GM12891 (cell line): ENCODE results near the gene MBOAT2.
"Not testable (repeated sequence)": the region's sequence is repeated elsewhere in the genome, so short reads cannot be mapped to it uniquely, and the experiment has no call there.

Source experiments
- DNase-seq: peaks from one replicate; pipeline ENCODE4 v3.0.0; 2011; ENCODE audit warnings: low spot score; ENCODE audit not compliant: insufficient read length
- FAIRE-seq: peaks from 2 replicates; lab custom pipeline; 2011; peaks lifted over from hg19 to GRCh38; lab: Jason Lieb, UNC
- PAX5 ChIP-seq: IDR thresholded peaks from 2 replicates; pipeline ENCODE4 v1.6.1; 2011; ENCODE audit warnings: low read length, moderate library complexity, mild to moderate bottlenecking; ENCODE audit not compliant: insufficient read depth, severe bottlenecking
- POLR2A ChIP-seq: IDR thresholded peaks from 2 replicates; pipeline ENCODE4 v1.6.1; 2011; ENCODE audit warnings: low read depth, low read length, control low read depth
- POLR2AphosphoS5 ChIP-seq: IDR thresholded peaks from 2 replicates; pipeline ENCODE4 v1.6.1; 2011; ENCODE audit warnings: low read depth, low read length, control low read depth
- POU2F2 ChIP-seq: IDR thresholded peaks from 2 replicates; pipeline ENCODE4 v1.6.1; 2011; ENCODE audit warnings: low read depth, mild to moderate bottlenecking, control low read depth, low read length, moderate library complexity
- SPI1 ChIP-seq: IDR thresholded peaks from 2 replicates; pipeline ENCODE4 v1.6.1; 2011; ENCODE audit warnings: low read depth, low read length, control low read depth
- TAF1 ChIP-seq: IDR thresholded peaks from 2 replicates; pipeline ENCODE4 v1.6.1; 2011; ENCODE audit warnings: low read depth, low read length, control low read depth

MBOAT2 gene

DNA sequence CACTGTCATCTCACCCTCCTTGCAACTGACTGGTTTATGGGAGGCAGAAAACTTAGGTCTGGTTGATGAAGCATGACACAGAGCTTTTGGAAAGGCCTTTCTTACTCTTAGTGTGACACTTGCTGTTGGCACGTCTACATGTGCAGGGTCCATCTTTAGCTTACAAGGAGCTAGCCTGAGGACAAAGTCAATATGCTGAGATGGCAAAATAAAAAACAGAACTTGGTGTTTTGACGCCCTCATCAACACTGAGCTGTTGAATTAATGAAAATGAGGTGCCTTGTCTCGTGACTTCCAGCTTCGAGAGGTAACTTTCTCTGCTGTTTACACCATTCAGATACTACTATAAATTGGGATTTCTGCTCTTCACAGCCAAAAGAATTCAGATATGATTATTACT is 87.5 kb downstream of the MBOAT2 start:
- TF ChIP-seq TAF1 (no peak), POU2F2 (no peak)
- DNase-seq (no peak), FAIRE-seq (no peak)

DNA sequence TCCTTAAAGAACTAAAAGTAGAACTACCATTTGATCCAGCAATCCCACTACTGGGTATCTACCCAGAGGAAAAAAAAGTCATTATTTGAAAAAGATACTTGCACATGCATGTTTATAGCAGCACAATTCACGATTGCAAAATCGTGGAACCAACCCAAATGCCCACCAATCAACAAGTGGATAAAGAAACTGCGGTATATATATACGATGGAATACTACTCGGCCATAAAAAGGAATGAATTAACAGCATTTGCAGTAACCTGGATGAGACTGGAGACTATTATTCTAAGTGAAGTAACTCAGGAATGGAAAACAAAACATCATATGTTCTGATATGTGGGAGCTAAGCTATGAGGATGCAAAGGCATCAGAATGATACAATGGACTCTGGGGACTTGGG is 89.7 kb downstream of the MBOAT2 start:
- DNase-seq, FAIRE-seq: not testable (repeated sequence)

DNA sequence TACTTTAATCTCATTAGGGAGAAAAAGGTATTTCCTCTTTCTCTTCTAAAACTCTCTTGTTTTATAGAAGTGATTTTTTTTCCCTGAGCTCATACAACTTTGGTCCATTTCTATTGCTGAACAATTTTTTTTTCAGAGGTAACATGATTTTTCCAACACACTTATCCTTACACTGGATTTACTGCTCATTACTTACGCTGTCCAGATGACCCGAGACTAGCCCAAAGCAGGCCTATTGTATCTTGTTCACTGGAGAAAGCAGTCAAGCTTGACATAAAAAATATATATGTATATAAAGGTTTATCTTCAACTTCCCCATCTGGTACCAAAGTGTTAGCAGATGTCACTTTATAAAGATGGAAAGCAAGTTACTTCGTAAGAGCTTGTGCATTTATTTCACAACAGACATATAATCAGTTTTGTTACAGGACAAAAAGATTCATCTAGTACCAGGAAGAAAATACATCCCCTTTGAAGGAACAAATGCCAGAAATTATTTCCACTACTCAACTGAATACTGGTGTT is 95.7 kb downstream of the MBOAT2 start:
- no peak for FAIRE-seq
- no peak for DNase-seq
- TF ChIP-seq POLR2A: no peak
- no peak for TF ChIP-seq TAF1
- TF ChIP-seq POU2F2: no peak
- no peak for TF ChIP-seq POLR2AphosphoS5
- no peak for TF ChIP-seq SPI1
- no peak for TF ChIP-seq PAX5

DNA sequence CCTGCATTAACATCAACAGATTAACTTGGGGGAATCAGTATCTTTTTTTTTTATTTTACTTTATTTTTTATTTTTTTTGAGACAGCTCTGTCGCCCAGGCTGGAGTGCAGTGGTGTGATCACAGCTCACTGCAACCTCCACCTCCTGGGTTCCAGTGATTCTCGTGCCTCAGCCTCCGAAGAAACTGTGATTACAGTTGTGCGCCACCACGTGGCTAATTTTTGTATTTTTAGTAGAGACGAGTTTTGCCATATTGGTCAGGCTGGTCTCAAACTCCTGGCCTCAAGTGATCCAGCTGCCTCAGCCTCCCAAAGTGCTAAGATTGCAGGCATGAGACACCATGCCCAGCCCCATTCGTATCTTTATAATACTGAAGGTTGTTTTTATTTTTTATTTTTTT is 99.6 kb downstream of the MBOAT2 start:
- not testable (repeated sequence) for DNase-seq, FAIRE-seq

DNA sequence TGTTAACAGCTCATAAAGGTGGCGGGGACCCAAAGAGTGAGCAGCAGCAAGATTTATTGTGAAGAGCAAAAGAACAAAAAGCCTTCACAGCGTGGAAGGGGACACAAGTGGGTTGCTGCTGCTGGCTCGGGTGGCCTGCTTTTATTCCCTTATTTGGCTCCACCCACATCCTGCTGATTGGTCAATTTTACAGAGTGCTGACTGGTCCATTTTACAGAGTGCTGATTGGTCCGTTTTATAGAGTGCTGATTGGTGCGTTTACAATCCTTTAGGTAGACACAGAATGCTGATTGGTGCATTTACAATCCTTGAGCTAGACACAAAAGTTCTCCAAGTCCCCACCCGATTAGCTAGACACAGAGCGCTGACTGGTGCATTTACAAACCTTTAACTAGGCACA is 100.7 kb downstream of the MBOAT2 start:
- FAIRE-seq, DNase-seq: not testable (repeated sequence)

DNA sequence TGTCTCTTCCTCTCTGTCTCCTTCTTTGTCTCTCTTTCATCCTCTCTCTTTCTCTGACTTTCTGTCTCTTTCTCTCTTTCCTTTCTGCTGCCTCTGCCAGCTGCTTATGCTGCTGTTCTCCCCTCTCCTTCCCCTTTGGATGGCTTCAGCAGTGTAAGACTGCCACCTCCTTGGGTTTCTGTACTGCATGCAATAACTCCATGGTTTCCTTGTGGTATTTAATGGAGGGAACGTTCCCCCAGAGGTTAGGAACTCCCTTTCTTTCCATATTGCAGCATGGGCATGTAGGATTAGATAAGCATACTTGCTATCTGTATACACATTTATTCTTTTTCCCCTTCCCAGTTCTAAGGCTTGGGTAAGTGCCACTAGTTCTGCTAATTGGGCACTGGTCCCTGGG is 106.3 kb downstream of the MBOAT2 start:
- DNase-seq, FAIRE-seq: not testable (repeated sequence)

DNA sequence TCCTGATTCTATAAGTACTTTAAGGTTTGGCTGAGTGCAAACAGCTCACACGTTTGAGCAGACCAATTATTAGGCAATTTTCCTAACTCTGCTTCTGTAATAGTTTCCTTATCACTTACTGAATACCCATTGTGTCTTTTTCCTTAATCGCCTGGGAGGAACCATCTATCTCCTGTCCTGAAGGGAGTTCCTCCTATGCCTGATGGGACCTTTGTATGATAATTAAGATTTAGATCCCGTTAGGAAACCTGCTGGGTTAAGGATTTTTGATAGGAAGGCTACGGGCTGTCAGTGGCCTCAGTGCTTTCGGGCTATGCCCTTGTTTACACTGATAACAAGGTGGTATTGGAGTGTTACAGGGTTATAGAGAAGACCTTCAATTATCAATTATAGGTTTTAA is 106.8 kb downstream of the MBOAT2 start:
- not testable (repeated sequence) for DNase-seq, FAIRE-seq

DNA sequence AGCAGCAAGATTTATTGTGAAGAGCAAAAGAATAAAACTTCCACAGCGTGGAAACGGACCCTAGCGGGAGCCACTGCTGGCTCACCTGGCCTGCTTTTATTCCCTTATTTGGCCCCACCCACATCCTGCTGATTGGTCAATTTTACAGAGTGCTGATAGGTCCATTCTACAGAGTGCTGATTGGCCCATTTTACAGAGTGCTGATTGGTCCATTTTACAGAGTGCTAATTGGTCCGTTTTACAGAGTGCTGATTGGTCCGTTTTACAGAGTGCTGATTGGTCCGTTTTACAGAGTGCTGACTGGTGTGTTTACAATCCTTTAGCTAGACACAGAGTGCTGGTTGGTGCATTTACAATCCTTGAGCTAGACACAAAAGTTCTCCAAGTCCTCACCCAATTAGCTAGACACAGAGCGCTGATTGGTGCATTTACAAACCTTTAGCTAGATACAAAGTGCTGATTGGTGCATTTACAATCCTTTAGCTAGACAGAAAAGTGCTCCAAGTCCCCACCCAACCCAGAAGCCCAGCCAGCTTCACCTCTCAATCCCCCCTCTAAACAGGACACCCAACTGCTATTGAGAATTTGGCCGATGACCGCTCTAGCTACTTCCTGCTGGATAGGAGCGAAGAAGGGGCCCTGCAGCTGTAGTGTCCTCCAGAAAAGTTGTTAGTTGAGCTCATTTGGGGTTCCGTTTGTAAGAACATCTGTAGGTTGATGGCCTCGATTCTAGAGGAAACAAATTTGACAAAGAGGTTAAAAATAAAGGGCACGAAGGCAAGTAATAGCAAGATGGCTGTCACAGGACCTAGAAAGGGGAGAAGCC is 108.2 kb downstream of the MBOAT2 start:
- DNase-seq, FAIRE-seq: not testable (repeated sequence)

DNA sequence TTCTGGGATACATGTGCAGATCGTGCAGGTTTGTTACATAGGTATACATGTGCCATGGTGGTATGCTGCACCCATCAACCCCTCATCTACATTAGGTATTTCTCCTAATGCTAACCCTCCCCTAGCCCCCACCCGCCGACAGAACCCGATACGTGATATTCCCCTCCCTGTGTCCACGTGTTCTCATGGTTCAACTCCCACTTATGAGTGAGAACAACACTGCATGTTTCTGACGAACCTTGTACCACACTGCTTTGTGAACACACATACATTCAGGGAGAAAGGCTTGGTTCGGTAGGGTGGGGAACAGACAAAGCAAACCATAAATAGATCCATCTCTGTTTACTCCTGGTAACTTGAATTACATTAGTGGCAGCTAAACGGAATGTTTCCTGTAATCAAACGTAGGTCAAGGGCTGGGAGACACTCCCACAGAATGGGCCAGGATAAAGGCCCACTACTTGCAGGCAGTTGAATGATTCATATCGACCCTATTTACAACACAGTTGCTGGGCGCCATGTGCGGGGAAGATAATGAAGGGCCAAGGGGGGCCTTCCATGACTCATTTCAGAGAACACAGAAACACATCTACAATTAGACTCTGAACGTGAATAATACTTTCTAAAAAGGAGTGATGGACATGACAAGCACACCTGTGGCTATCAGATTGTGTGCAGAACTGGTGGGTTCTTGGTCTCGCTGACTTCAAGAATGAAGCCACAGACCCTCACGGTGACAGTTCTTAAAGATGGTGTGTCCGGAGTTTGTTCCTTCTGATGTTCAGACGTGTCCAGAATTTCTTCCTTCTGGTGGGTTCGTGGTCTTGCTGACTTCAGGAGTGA is 109.3 kb downstream of the MBOAT2 start:
- FAIRE-seq (no peak), DNase-seq (no peak)
- TF ChIP-seq POLR2AphosphoS5 (no peak), POU2F2 (no peak), SPI1 (no peak), TAF1 (no peak), PAX5 (no peak), POLR2A (no peak)

DNA sequence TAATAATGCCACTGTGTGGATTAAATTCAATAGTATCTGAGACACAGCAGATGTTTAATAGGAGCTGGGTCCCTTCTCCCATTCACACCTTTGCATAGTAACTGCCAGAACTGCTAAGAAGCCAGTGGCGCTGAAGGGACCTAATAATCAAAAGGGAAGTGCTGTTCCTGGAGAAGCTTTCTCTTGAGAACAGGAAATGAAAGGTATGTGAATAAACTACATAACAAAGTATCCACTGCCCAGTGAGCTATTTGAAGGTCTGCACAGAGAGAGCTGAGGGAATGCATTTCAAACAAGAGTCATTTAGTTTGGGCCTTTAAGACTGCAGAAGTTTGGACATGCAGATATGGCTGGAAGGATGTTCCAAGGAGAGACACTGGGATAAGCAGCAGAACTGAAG is 110.0 kb downstream of the MBOAT2 start:
- FAIRE-seq: no peak
- no peak for TF ChIP-seq POLR2AphosphoS5
- TF ChIP-seq SPI1: no peak
- TF ChIP-seq TAF1: no peak
- no peak for TF ChIP-seq POLR2A
- TF ChIP-seq POU2F2: no peak
- TF ChIP-seq PAX5: no peak
- DNase-seq: no peak

DNA sequence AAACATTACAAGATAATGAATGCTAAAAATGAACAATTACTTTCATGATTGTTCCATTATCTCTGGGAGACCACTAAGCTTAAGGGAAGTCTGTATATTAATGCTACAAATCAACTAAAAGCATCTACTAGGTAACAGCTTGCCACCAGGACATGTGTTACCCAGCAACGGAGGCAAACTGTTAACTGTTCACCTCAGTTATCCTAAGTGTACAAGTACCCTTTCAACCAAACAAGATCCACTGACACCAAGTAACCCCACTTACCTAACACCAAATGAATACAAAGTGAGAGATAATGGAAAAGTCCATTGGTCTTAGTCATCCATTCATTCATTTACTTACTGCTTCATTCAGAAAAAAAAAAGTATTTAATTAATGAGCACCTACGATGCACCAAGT is 111.4 kb downstream of the MBOAT2 start:
- DNase-seq (no peak), FAIRE-seq (no peak)
- TF ChIP-seq POLR2A: no peak
- TF ChIP-seq TAF1: no peak
- TF ChIP-seq POU2F2: no peak
- TF ChIP-seq POLR2AphosphoS5: no peak
- TF ChIP-seq PAX5: no peak
- TF ChIP-seq SPI1: no peak

DNA sequence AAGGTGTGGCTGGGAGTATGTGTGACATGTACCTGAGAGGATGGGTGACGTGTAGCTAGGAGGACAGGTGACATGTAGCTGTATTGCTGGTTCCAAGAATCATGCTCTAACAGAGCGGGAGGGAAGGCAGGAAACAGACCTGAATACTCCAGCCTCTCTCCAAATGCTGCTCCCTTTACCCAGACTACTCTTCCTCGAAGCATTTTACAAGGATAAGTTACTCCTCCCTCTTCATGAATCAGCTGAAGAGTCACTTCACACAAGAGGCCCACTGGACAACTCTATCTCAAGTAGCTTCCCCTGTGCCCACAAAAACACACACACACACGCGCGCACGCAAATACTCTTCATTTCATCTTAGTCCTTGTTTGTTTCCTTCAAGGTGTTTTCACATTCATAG is 113.5 kb downstream of the MBOAT2 start:
- TF ChIP-seq TAF1 (no peak), SPI1 (no peak), POLR2A (no peak), POU2F2 (no peak), POLR2AphosphoS5 (no peak), PAX5 (no peak)
- DNase-seq: no peak
- FAIRE-seq: no peak
